ENCODE data around the gene BORCS5.

GRCh38 chr12:12503384-12504078, 146.7 kb downstream of the BORCS5 start:
- TF ChIP-seq CTCF (conservative IDR thresholded peaks at IDR 0.05; ENCODE audit: low read depth, low read length) (0 out of 2 replicates have a peak, but pooled peaks have one; percentile 18), EZH2 (IDR thresholded peaks at IDR 0.05; ENCODE audit: borderline replicate concordance, low read depth, low read length, poor library complexity, severe bottlenecking) (no peak)

Data from A673 (cell line).